Measurements from ENCODE around the gene ZBED4. TPM values are rescaled to one million over a fixed set of nuclear protein-coding genes. Genes with fewer than 3 reads are reported as not detected.
A peak's percentile ranks its signal among the peaks of the same experiment; 100 is the strongest.

Gene ZBED4
- total RNA-seq, 1 donor from 2014 or later: 22.7 TPM

DNA sequence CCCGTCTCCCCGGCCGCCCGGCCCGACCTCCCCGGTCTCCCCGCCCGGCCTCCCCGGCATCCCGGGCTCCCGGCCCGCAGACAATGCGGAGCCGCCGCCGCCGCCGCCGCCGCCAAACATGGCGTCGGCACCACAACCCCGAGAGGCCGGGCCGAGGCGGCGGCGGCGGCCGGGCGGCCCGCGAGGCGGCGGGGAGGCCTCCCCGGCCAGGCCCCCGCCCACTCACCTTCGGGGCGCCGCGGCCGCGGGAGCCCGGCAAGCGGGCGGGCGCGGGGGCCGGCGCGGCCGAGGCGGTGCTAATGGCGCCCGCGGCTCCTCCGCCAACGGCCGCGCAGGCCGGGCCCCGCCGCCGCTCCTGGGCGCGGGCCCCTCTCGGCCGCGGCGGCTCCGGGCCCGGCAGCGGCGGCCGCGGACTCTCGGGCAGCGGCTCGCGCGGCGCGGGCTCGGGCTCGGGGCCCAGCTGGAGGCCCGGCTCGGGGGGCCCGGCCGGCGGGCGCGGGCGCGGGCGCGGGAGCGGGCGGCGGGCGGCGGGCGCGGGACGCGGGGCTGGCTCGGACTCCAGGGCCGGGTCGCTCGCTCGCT, 26.3 kb upstream of the ZBED4 start:
- Histone ChIP-seq H2AFZ (ENCODE audit: low read depth, low read length) (no peak overlapping the region), H3K79me2 (ENCODE audit: insufficient read depth, low read length) (peaks cover 48% of the 10 kb centered on the region), H3K36me3 (ENCODE audit: insufficient read depth, low read length) (peaks cover 8% of the 10 kb centered on the region), H3K4me2 (ENCODE audit: low read length) (peak overlapping the region; percentile 95), H4K20me1 (ENCODE audit: insufficient read depth, low read length) (peaks cover 45% of the 10 kb centered on the region), H3K27ac (ENCODE audit: low read depth, low read length) (peak overlapping the region; percentile 82), H3K4me1 (ENCODE audit: insufficient read depth, low read length) (peaks cover 15% of the 10 kb centered on the region), H3K9me3 (ENCODE audit: insufficient read depth, low read depth, low read length) (no peaks in the 10 kb centered on the region), H3K4me3 (ENCODE audit: insufficient read depth, low read depth, low read length) (peak overlapping the region; percentile 65), H3K27me3 (ENCODE audit: insufficient read depth, low read length) (peaks cover 3% of the 10 kb centered on the region), H3K9ac (ENCODE audit: low read length) (peak overlapping the region; percentile 90)
- Mint-ChIP-seq H3K4me3 (ENCODE audit: unreplicated experiment) (peak overlapping the region; percentile 71), H3K9me3 (ENCODE audit: unreplicated experiment) (peaks cover 2% of the 10 kb centered on the region), H3K4me1 (ENCODE audit: low read depth, unreplicated experiment) (peaks cover 26% of the 10 kb centered on the region), H3K27me3 (ENCODE audit: low read depth, unreplicated experiment) (peaks cover 5% of the 10 kb centered on the region), H3K36me3 (ENCODE audit: low read depth, unreplicated experiment) (peaks cover 13% of the 10 kb centered on the region), H3K27ac (ENCODE audit: unreplicated experiment) (no peak overlapping the region)
- TF ChIP-seq, protein P1, sequence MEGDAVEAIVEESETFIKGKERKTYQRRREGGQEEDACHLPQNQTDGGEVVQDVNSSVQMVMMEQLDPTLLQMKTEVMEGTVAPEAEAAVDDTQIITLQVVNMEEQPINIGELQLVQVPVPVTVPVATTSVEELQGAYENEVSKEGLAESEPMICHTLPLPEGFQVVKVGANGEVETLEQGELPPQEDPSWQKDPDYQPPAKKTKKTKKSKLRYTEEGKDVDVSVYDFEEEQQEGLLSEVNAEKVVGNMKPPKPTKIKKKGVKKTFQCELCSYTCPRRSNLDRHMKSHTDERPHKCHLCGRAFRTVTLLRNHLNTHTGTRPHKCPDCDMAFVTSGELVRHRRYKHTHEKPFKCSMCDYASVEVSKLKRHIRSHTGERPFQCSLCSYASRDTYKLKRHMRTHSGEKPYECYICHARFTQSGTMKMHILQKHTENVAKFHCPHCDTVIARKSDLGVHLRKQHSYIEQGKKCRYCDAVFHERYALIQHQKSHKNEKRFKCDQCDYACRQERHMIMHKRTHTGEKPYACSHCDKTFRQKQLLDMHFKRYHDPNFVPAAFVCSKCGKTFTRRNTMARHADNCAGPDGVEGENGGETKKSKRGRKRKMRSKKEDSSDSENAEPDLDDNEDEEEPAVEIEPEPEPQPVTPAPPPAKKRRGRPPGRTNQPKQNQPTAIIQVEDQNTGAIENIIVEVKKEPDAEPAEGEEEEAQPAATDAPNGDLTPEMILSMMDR (IDR thresholded peaks at IDR 0.05; ENCODE audit: insufficient read depth, low read depth, low read length): no peak
- no peak for TF ChIP-seq EZH2 (IDR thresholded peaks at IDR 0.05; ENCODE audit: insufficient read depth, low read length)
- DNase-seq (ENCODE audit: low read depth): no peak
- FAIRE-seq: no peak

DNA sequence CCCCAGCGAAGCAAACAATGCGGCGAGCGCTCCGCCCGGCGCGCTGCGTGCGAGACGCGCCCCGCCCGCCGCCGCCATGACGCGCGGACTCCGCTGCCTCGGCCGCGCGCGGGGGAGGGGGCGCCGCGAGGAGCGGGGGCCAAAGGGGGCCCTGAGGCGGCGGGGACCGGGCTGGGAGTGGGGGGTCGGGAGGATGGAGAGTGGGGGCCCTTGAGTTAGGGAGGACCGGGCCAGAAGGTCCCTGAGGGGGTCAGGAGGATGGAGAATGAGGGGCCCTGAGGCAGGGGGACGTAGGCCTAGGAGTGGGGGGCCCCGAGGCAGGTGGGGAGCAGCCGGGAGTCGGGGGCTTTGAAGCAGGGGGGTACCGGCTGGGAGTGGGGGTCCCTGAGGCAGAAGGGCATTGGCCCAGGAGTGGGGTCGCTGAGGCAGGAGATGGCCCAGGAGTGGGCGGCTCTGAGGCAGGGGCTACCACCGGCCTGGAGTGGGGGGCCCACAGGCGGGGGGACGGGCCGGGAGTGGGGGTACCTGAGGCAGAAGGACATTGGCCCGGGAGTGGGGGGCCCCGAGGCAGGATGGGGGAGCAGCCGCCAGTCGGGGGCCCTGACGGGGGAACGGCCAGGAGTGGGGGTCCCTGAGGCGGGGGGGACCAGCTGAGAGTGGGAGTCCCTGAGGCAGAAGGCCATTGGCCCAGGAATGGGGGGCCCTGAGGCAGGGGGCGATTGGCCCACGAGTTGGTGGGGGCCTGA, 25.6 kb upstream of the ZBED4 start, which contains the start of gene BRD1:
TSS of gene BRD1 (minus strand) at position 21 of the 746 bp plus-strand sequence. CDS start 3,556 bp downstream, outside the sequence.
- Histone ChIP-seq H3K9ac (ENCODE audit: low read length) (peak within 1 kb of the TSS; percentile 90), H3K36me3 (ENCODE audit: insufficient read depth, low read length) (peaks cover 3% of the 10 kb centered on the region), H3K4me2 (ENCODE audit: low read length) (peak within 1 kb of the TSS; percentile 95), H3K4me3 (ENCODE audit: insufficient read depth, low read depth, low read length) (peak within 1 kb of the TSS; percentile 65), H3K27me3 (ENCODE audit: insufficient read depth, low read length) (peaks cover 3% of the 10 kb centered on the region), H3K27ac (ENCODE audit: low read depth, low read length) (peak within 1 kb of the TSS; percentile 82), H3K79me2 (ENCODE audit: insufficient read depth, low read length) (peaks cover 41% of the 10 kb centered on the region), H3K9me3 (ENCODE audit: insufficient read depth, low read depth, low read length) (no peaks in the 10 kb centered on the region), H3K4me1 (ENCODE audit: insufficient read depth, low read length) (peaks cover 15% of the 10 kb centered on the region), H2AFZ (ENCODE audit: low read depth, low read length) (peak within 1 kb of the TSS; percentile 85), H4K20me1 (ENCODE audit: insufficient read depth, low read length) (peaks cover 39% of the 10 kb centered on the region)
- FAIRE-seq: no peak
- H3K4me3 Mint-ChIP-seq (ENCODE audit: unreplicated experiment): peak within 1 kb of the TSS; percentile 94
- H3K36me3 Mint-ChIP-seq (ENCODE audit: low read depth, unreplicated experiment): peaks cover 10% of the 10 kb centered on the region
- TF ChIP-seq EZH2 (IDR thresholded peaks at IDR 0.05; ENCODE audit: insufficient read depth, low read length): no peak
- TF ChIP-seq, protein P1 (IDR thresholded peaks at IDR 0.05; ENCODE audit: insufficient read depth, low read depth, low read length): no peak
- H3K9me3 Mint-ChIP-seq (ENCODE audit: unreplicated experiment): peaks cover 2% of the 10 kb centered on the region
- peak within 1 kb of the TSS; percentile 66 for H3K27ac Mint-ChIP-seq (ENCODE audit: unreplicated experiment)
- H3K4me1 Mint-ChIP-seq (ENCODE audit: low read depth, unreplicated experiment): peaks cover 26% of the 10 kb centered on the region
- peak; percentile 40 for DNase-seq (ENCODE audit: low read depth)
- peaks cover 5% of the 10 kb centered on the region for H3K27me3 Mint-ChIP-seq (ENCODE audit: low read depth, unreplicated experiment)

Measured in astrocyte (in vitro differentiated cells and primary cell).